Adipose tissue (tissue), 3 donors: ENCODE data around the gene CPLANE2. TPM values are rescaled to one million over a fixed set of nuclear protein-coding genes. Genes with fewer than 3 reads are reported as not detected.

ENCODE experiments used
- H3K27ac ChIP-seq: one replicate; pipeline ENCODE4 v1.5.1; 2013; ENCODE audit warnings: low read depth, low read length
- WGBS, 3 donors: extraction: QIAGEN DNeasy Blood & Tissue Kit; methylation state at CpG; one replicate each; pipeline ENCODE4 v1.1.7; 2013; 5-methylcytosine and 5-hydroxymethylcytosine counted together
- polyA plus RNA-seq, 3 donors: library from polyadenylated mRNA; stranded (reverse); fragments of 200-250 nt; gene quantifications; one replicate each; pipeline ENCODE4 v1.2.3, GENCODE V29; 2013
- donor health status: healthy with polysubstance abuse.
- donor health status: Bipolar disorder and iron deficiency.
- donor health status: healthy.

Gene CPLANE2
- polyA plus RNA-seq, 3 donors, result 1.8 to 3.3 (median 3.2) TPM

DNA sequence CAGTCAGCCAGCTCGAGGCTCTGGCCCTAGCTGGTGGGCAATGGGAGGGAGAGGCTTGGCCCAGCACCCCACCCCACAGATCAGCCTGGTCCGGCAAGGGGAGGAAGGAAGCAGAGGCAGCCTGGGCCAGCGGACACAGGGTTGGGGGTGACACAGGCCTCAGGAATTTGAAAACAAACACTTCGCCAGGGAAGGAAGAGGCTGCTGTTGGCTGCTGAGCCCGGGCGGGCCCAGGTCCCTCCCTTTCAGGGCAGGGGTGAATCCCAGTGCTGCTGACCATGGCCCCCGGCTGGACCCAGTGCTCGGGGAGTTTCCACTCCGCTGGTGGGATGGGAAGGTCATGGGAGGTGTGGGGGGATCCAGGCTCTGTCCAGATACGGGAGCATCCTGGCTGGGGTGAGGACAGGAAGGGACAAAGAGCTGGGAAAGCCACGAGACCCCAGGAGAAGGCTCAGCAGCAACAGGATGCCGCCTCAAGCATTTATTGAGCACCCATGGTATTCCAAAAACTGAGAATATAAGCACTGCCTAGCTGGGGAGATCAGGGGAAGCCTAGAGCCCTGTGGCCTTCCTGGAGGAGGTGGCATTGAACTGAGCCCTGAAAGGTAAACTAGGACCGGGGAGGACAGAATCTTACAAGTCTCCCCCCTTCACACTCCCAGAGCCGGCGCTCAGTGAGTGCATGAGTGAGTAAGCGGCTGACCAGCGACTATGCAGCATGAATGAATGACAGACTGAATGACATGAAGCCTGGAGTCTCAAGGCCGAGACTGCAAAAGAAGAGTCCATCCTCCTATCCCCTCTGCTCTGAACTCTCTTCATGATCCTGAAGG lies 54.9 kb downstream of the CPLANE2 start:
- WGBS, 3 donors, result 47 to 64% (median 49%) methylated on average over 16 to 18 of the region's 18 CpGs

More for the DNA sequence above, 54.9 kb downstream of the CPLANE2 start:
- H3K27ac ChIP-seq, result peak overlapping the region; percentile 48

Other genes with a start within 250 kb of the CPLANE2 start
- not detected for gene SRARP, start 232.9 kb downstream of the CPLANE2 start, polyA plus RNA-seq
- gene HSPB7, start 219.1 kb downstream of the CPLANE2 start, polyA plus RNA-seq, result 100 to 1,000 TPM in 2 of 3 donors, 10 to 100 TPM in 1; 60.6 to 734 (median 229) TPM
- 1 to 10 TPM in 1 of 3 donors, under 1 TPM in 2; 0.22 to 2.4 (median 0.79) TPM for gene CLCNKA, start 215.1 kb downstream of the CPLANE2 start, polyA plus RNA-seq
- under 1 TPM in 2 of 3 donors, not detected in 1; 0.19 to 0.64 TPM for gene CLCNKB, start 193.4 kb downstream of the CPLANE2 start, polyA plus RNA-seq
- gene FAM131C, start 163.5 kb downstream of the CPLANE2 start, polyA plus RNA-seq, result 1 to 10 TPM in 1 of 3 donors, under 1 TPM in 1, not detected in 1; 0.04 to 1.6 TPM
- 10 to 100 TPM in 1 of 3 donors, 1 to 10 TPM in 2; 4.1 to 20.0 (median 9.4) TPM for gene EPHA2, start 81.1 kb downstream of the CPLANE2 start, polyA plus RNA-seq
- 1 to 10 TPM; 5.5 to 8.4 (median 6.8) TPM for gene ARHGEF19, start 24.5 kb downstream of the CPLANE2 start, polyA plus RNA-seq
- 10 to 100 TPM in 2 of 3 donors, 1 to 10 TPM in 1; 7.4 to 12.4 (median 10.1) TPM for gene FBXO42, start 115.3 kb upstream of the CPLANE2 start, polyA plus RNA-seq
- gene SZRD1, start 130.1 kb upstream of the CPLANE2 start, polyA plus RNA-seq, result 10 to 100 TPM; 30.1 to 93.6 (median 84.9) TPM
- gene SPATA21, start 200.2 kb upstream of the CPLANE2 start, polyA plus RNA-seq, result under 1 TPM; 0.11 to 0.36 (median 0.13) TPM
- gene NECAP2, start 203.5 kb upstream of the CPLANE2 start, polyA plus RNA-seq, result 10 to 100 TPM; 17.6 to 56.8 (median 36.4) TPM